NCI-H524 treated with DMSO at 0.1 percent for 48 hours (cell line): ENCODE measurements around the gene CBX2.

Experiments used
- DNase-seq: peaks from one replicate; lab custom pipeline; 2025; lab: John Stamatoyannopoulos, UW

The CBX2 gene

GRCh38 chr17:79788455-79788854, 10.5 kb downstream of the CBX2 start:
- no peak for DNase-seq

GRCh38 chr17:79788989-79789942, 11.3 kb downstream of the CBX2 start:
- DNase-seq, result no peak

- no peak for DNase-seq
Observed at GRCh38 chr17:79789943-79790804, 12.2 kb downstream of the CBX2 start.

DNA sequence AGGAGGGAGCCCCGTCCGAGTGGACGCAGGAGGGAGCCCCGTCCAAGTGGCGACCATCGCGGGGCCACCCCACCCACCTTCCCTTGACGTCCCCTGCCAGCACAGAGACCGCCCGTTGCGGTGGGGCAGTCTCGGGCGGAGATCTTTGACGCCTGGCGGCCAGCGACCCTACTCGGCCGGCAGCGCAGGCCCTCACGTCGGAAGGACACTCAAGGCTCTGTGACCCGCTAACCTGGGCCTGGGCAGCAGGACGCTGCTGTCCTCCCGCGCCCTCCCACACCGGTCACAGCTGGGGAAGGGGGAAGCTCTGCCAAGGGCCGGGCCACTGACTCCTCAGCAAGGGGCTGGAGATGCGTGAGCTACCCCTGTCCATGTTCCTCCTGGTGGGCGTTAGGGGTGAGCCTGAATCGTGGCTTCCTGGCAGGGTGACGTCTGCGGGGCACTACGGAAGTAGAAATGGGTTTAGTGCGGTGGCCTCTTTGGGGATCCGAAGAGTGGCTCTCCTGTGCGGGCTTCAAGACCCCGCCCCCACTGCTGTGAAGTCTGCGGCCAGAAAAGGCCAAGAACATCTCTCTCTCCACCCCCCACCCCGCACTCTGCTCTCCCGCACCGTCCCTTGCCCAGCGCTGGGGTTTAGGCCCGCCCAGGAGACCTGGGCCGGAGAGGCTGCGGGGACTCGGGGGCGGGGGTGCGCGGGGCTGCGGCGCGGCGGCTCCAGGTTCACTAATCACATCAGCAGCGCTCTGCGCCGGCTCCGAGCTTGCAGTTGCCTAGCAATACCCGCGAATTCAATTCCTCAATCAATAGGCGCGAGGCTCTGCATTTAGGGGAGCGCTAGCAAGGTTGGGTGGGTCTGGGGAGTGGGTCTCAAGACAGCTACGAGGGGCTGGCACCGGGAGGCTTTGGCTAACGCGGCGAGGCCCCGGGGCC, 13.1 kb downstream of the CBX2 start:
- no peak for DNase-seq

DNA sequence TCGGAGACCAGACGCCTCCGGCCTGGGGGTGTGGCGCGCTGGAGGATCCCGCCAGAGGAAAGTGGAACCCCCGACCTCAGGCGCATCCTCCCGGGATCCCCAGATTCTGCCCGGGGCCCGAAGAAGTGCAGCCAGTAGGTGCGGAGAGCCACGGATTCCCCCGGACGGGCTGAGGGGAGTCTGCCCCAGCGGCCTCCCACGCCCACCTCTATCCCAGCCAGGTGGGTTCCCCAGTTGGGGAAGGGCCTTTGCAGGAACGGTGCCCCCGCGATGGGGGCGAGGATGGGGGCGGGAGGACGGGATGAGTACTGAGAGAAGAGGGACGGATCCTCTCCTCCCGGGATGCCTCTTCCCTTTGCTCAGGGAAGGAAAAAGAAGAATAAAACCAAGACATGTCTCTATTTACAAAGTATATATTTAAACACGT, 13.8 kb downstream of the CBX2 start:
- no peak for DNase-seq

DNA sequence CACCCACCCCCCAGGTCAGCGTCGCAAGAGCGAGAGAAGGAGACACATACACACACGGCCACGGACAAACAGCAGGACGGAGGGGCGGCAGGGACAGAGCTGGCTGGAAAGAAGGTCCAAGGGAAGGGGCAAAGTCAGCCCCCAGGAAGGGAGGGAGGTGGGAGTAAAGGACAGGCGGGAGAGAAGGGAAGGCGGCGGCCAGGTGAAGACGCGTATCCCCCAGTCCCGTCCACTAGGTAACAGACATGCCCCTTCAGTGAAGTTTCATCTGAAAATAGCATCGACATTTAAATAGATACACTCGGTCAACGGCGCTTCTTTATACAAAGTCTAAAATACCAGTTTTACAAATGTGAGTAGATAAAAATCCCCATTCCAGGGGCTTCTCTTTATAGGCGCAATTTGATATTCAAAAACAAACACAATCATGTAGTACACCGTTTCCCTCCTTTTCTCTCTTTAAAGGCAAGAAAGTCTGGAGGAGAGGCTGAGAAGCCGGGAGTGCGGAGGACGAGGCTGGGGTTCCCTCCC, 14.5 kb downstream of the CBX2 start:
- DNase-seq, result no peak

DNA sequence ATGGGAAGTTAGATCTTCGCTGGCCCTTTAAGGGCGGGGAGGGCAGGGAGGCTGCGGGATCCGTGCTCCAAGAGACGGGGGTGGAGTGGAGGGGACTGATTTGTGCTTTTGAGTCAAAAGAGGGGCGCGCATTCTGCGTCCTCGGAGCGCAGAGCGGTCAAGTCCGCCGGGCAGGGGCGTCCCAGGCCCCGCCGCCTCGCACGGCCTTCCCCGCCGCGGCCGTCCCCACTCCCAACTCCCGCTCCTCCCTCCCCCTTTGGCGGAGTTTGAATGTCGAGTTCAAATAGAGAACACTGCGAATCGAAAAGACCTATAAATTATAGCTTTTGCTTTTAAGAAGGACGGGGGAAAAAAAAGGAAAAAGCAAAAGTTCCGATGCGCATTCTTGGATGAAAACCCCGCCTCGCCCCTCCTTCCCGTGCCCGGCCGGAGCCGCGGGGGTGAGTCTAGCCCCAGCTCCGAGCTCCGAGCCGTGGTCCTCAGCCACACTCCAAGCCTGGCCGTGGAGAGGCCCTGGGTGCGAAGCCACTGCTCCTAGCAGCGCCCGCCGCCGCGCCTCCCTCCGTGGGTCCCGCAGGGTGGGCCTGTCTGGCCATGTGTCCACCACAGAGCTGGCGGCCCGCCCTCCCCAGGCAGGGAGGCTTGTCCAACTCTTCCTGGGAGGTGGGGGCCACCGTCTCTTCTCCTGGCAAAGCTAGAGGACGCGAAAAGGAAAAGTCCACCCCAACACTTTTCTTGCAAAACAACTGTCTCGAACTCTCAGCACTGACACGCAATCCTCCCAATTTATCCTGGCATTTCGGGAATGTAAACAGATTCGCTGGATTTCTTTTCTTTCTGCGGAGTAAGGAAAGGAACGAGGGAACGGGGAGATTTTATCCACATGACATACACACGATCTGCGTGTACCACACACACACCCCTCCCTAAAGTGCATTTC, 15.3 kb downstream of the CBX2 start:
- no peak for DNase-seq

- no peak for DNase-seq
Observed at GRCh38 chr17:79793924-79794304, 16.0 kb downstream of the CBX2 start.

DNA sequence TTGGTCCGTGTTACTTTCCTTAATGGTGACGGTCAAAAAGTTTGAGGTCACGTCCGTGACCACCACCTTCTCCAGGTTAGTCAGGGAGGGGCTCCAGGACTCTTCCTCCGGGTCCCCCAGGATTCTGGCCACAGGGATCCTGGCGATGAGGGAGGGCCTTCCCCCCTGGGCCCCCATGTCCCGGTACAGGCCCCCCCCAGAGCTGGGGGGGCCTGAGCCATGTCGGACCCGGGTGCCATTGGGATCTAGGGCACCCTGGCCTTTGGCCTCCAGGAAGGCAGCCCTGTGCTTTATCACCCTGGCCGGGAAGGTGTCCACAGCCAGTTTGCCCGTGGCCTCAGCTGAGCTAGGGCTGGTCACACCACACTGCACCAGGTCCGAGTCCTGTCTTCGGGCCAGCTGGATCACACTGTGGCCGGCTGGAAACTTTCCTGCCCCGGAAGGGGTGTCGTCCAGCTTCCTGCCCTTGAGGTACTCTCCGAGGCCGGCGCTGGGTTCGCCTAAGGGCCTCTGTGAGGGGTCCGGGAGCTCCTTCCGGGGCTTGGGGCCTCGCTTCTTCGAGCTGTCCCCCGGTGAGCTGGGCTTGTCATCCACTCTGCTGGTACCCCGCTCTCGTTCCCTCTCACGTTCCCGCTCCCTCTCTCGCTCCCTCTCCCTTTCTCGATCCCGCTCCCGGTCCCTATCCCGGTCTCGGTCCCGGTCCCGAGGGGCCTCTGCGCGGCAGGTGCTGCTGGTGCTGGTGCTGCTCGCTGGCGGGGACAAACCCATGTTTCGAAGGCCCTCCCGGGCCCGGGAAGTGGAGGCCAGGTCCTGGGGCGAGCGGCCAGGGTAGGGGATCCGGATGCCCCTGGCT, 16.9 kb downstream of the CBX2 start:
- DNase-seq, result no peak

- no peak for DNase-seq
Observed at GRCh38 chr17:79795795-79796443, 18.0 kb downstream of the CBX2 start.

GRCh38 chr17:79796444-79796762, 18.5 kb downstream of the CBX2 start:
- no peak for DNase-seq

- peak; percentile 99 for DNase-seq
Observed at GRCh38 chr17:79796763-79797491, 19.0 kb downstream of the CBX2 start, which contains the start of gene CBX8. TSS of gene CBX8 (minus strand) at chr17:79797077. CDS start at chr17:79796998, 79 bp downstream.

- no peak for DNase-seq
Observed at GRCh38 chr17:79797492-79798298, 19.7 kb downstream of the CBX2 start.

- no peak for DNase-seq
Observed at GRCh38 chr17:79798299-79799173, 20.6 kb downstream of the CBX2 start.

- DNase-seq, result no peak
Observed at GRCh38 chr17:79799174-79799537, 21.2 kb downstream of the CBX2 start.

DNA sequence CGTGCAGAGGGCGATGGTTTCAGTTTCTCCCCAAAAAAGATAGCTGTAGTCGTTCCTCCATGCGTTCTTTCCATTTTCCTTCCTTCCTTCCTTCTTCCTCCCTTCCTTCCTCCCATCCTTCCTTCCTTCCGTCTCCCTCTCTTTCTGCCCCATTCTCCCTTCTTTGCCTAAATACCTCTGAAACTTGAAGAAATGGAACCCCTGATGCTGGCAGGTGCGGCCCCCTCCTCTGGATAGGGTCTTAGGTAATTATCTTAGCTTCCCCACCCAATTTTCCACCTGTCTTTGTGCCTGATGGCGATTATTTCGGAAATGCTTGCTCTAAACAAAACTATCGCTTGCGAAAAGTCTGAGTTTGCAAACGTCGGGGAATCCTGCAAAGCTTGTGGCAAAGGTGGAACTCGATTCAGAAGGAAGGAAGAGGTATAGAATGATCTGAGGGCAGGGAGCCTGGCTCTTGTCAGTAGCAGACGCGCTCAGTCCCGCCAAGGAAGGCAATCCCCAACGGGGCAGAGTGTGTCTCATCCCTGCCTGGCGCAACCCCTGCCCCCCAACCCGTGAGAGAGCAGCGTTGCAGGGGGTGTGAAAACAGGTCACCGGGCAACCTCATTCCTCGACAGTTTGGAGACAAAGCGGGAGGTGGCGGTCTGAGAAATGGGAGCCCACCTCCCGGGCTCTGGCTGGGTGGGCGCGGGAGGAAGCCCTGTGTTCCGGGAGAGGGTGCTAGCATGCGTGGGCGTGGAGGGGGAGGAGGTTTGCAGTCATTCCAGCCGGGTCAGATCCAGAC, 21.8 kb downstream of the CBX2 start:
- no peak for DNase-seq
